Stimulated activated naive CD4-positive, alpha-beta T cell (primary cell): ENCODE data around the gene RNF215.

Experiments
- DNase-seq, 6 experiments: peaks; one replicate each; lab custom pipeline; 2025; lab: John Stamatoyannopoulos, UW

Gene RNF215

GRCh38 chr22:30332551-30332950 lies 54.7 kb downstream of the RNF215 start:
- no peak for DNase-seq
